ENCODE results near the gene PAQR6. TPM values are rescaled to one million over a fixed set of nuclear protein-coding genes. Genes with fewer than 3 reads are reported as not detected.

The PAQR6 gene
- total RNA-seq, 6 donors from 2014 or later: 1.3 to 10.5 (median 2.9) TPM

- DNase-seq (no peak), ATAC-seq (ENCODE audit: low FRiP score in 2 of 2) (no peak)
- Histone ChIP-seq H3K36me3 (peaks cover 49 to 98% (median 86%) of the 10 kb centered on the region in 4 donors), H3K9me3 (no peaks in the 10 kb centered on the region), H3K4me3 (no peak overlapping the region), H3K27me3 (no peaks in the 10 kb centered on the region), H3K4me1 (no peaks in the 10 kb centered on the region), H3K27ac (no peak overlapping the region)
- TF ChIP-seq POLR2A (IDR thresholded peaks at IDR 0.05) (no peak), CTCF (IDR thresholded peaks at IDR 0.05) (no peak), POLR2AphosphoS5 (IDR thresholded peaks at IDR 0.05) (no peak), EP300 (IDR thresholded peaks at IDR 0.05) (no peak)
- 89 to 93% methylated on average over 4 of the region's 4 CpGs for WGBS, 2 donors
Observed at GRCh38 chr1:156268336-156268735, 20.5 kb upstream of the PAQR6 start.

GRCh38 chr1:156266051-156266450, 18.2 kb upstream of the PAQR6 start:
- TF ChIP-seq CTCF (IDR thresholded peaks at IDR 0.05) (no peak), POLR2A (IDR thresholded peaks at IDR 0.05) (no peak), EP300 (IDR thresholded peaks at IDR 0.05) (no peak), POLR2AphosphoS5 (IDR thresholded peaks at IDR 0.05) (no peak)
- DNase-seq (peak in 1 of 2 donors; percentile 58), ATAC-seq (ENCODE audit: low FRiP score in 2 of 2) (no peak)
- H3K36me3 ChIP-seq: peaks cover 54 to 98% (median 89%) of the 10 kb centered on the region in 4 donors
- H3K27ac ChIP-seq: no peak overlapping the region
- H3K9me3 ChIP-seq: no peaks in the 10 kb centered on the region
- WGBS, 2 donors: 90 to 92% methylated on average over 13 of the region's 13 CpGs
- no peak overlapping the region for H3K4me3 ChIP-seq
- no peaks in the 10 kb centered on the region for H3K4me1 ChIP-seq
- H3K27me3 ChIP-seq: no peaks in the 10 kb centered on the region

GRCh38 chr1:156263288-156263655, 15.4 kb upstream of the PAQR6 start:
- H3K4me1 ChIP-seq: no peaks in the 10 kb centered on the region
- no peak for DNase-seq
- H3K27ac ChIP-seq: no peak overlapping the region
- no peaks in the 10 kb centered on the region for H3K27me3 ChIP-seq
- TF ChIP-seq CTCF (IDR thresholded peaks at IDR 0.05) (no peak), POLR2A (IDR thresholded peaks at IDR 0.05) (no peak), POLR2AphosphoS5 (IDR thresholded peaks at IDR 0.05) (no peak), EP300 (IDR thresholded peaks at IDR 0.05) (no peak)
- WGBS, 2 donors: 94 to 95% methylated on average over 9 of the region's 9 CpGs
- no peak for ATAC-seq (ENCODE audit: low FRiP score in 2 of 2)
- H3K9me3 ChIP-seq: no peaks in the 10 kb centered on the region
- H3K4me3 ChIP-seq: no peak overlapping the region
- H3K36me3 ChIP-seq: peaks cover 65 to 98% (median 95%) of the 10 kb centered on the region in 4 donors

- WGBS, 2 donors: 86 to 89% methylated on average over 9 of the region's 9 CpGs
- Histone ChIP-seq H3K4me3 (no peak overlapping the region), H3K27me3 (no peaks in the 10 kb centered on the region), H3K9me3 (no peaks in the 10 kb centered on the region), H3K27ac (no peak overlapping the region), H3K36me3 (peaks cover 66 to 98% (median 95%) of the 10 kb centered on the region in 4 donors), H3K4me1 (no peaks in the 10 kb centered on the region)
- DNase-seq: no peak
- TF ChIP-seq EP300 (IDR thresholded peaks at IDR 0.05) (no peak), POLR2A (IDR thresholded peaks at IDR 0.05) (no peak), POLR2AphosphoS5 (IDR thresholded peaks at IDR 0.05) (no peak), CTCF (IDR thresholded peaks at IDR 0.05) (no peak)
- ATAC-seq (ENCODE audit: low FRiP score in 2 of 2): peak in 1 of 2 donors; percentile 45
Observed at GRCh38 chr1:156262461-156263287, 14.8 kb upstream of the PAQR6 start.

GRCh38 chr1:156260896-156261295, 13.0 kb upstream of the PAQR6 start:
- ATAC-seq (ENCODE audit: low FRiP score in 2 of 2) (no peak), DNase-seq (no peak)
- Histone ChIP-seq H3K36me3 (peaks cover 64 to 97% (median 89%) of the 10 kb centered on the region in 4 donors), H3K4me3 (no peak overlapping the region), H3K27me3 (no peaks in the 10 kb centered on the region), H3K9me3 (no peaks in the 10 kb centered on the region), H3K4me1 (no peaks in the 10 kb centered on the region), H3K27ac (no peak overlapping the region)
- WGBS, 2 donors: 91 to 97% methylated on average over 2 of the region's 2 CpGs
- TF ChIP-seq EP300 (IDR thresholded peaks at IDR 0.05) (no peak), POLR2AphosphoS5 (IDR thresholded peaks at IDR 0.05) (no peak), POLR2A (IDR thresholded peaks at IDR 0.05) (no peak), CTCF (IDR thresholded peaks at IDR 0.05) (no peak)

All from upper lobe of left lung (tissue), 6 donors.